GM10248 (cell line): ENCODE measurements around the gene CDH16.

ENCODE experiments used
- CTCF ChIA-PET: fragments of 300-600 bp; sonication (Branson Sonifier 250); formaldehyde crosslinking; extraction: SDS; loops from one replicate; lab custom pipeline; 2021; ENCODE audit warnings: antibody characterized with exemption; lab: Yijun Ruan, JAX
- POLR2A ChIA-PET: fragments of 350-650 bp; sonication (Branson Sonifier 250); formaldehyde crosslinking; extraction: SDS; loops from one replicate; lab custom pipeline; 2020; ENCODE audit warnings: antibody characterized with exemption; lab: Yijun Ruan, JAX
- DNase-seq: peaks from one replicate; pipeline ENCODE4 v3.0.0; 2012; ENCODE audit errors: extremely low spot score
- CTCF ChIP-seq: IDR thresholded peaks from 2 replicates; pipeline ENCODE4 v1.5.1; 2012; ENCODE audit warnings: mild to moderate bottlenecking, low read depth; ENCODE audit errors: extremely low read depth, missing control alignments, control extremely low read depth

CDH16 gene

GRCh38 chr16:66882702-66883101 lies 36.0 kb downstream of the CDH16 start:
- DNase-seq, result no peak
- ChIA-PET POLR2A (no interaction called here), CTCF (interaction anchor here (1.2 to 5.2 kb wide), 8 partner anchors 9 to 46 kb away, joined by 3 to 37 read pairs (median 6); no protein-coding TSS in a partner anchor)
- no peak for TF ChIP-seq CTCF

- CTCF ChIA-PET, result interaction anchor here (1.0 to 5.2 kb wide), 10 partner anchors 9 to 52 kb away, joined by 3 to 37 read pairs (median 5); partner anchors contain the start of gene NAE1
- POLR2A ChIA-PET, result interaction anchor here (0.6 kb wide), 2 partner anchors 50 to 291 kb away, joined by 3 to 4 read pairs; no protein-coding TSS in a partner anchor
- TF ChIP-seq CTCF, result no peak
- DNase-seq, result no peak
These were observed 36.6 kb downstream of the CDH16 start for GRCh38 chr16:66881964-66882508.

- POLR2A ChIA-PET, result no interaction called here
- DNase-seq, result no peak
- TF ChIP-seq CTCF, result no peak
- CTCF ChIA-PET, result interaction anchor here (1.0 to 5.2 kb wide), 12 partner anchors 9 to 303 kb away, joined by 3 to 37 read pairs (median 6); partner anchors contain the start of gene NAE1
These were observed 37.1 kb downstream of the CDH16 start for GRCh38 chr16:66881560-66881959.

- ChIA-PET CTCF (interaction anchor here (0.6 to 5.2 kb wide), 13 partner anchors 8 to 304 kb away, joined by 3 to 37 read pairs (median 4); partner anchors contain the start of genes DYNC1LI2 and NAE1), POLR2A (no interaction called here)
- TF ChIP-seq CTCF, result no peak
- no peak for DNase-seq
These were observed 37.7 kb downstream of the CDH16 start for GRCh38 chr16:66881014-66881417.

GRCh38 chr16:66880288-66881013 lies 38.2 kb downstream of the CDH16 start, which contains the start of gene PDP2:
TSS of gene PDP2 (plus strand) at chr16:66880515. CDS start at chr16:66884285, 3,770 bp downstream.
- CTCF ChIA-PET, result interaction anchor here (0.6 to 5.2 kb wide), 14 partner anchors 8 to 304 kb away, joined by 3 to 37 read pairs (median 4); partner anchors contain the start of genes DYNC1LI2 and NAE1
- peak; percentile 96 for DNase-seq
- POLR2A ChIA-PET, result interaction anchor here (0.7 to 1.0 kb wide), 2 partner anchors 11 to 54 kb away, joined by 3 to 5 read pairs; no protein-coding TSS in a partner anchor
- TF ChIP-seq CTCF, result no peak

- CTCF ChIA-PET, result interaction anchor here (1.3 to 2.0 kb wide), 6 partner anchors 11 to 227 kb away, joined by 3 to 12 read pairs (median 4); partner anchors contain the start of gene NAE1
- no peak for TF ChIP-seq CTCF
- DNase-seq, result no peak
- POLR2A ChIA-PET, result no interaction called here
These were observed 40.6 kb downstream of the CDH16 start for GRCh38 chr16:66878067-66878466.
